ENCODE results near the gene B3GALT5.

- no peak for TF ChIP-seq FOS (IDR thresholded peaks at IDR 0.05; ENCODE audit: low read depth, low read length)
- TF ChIP-seq POLR2A (IDR thresholded peaks at IDR 0.05; ENCODE audit: low read depth, low read length): no peak
- no peak for TF ChIP-seq ELK1 (IDR thresholded peaks at IDR 0.05; ENCODE audit: borderline replicate concordance, low read depth, low read length)
- no peak for TF ChIP-seq USF2 (IDR thresholded peaks at IDR 0.05; ENCODE audit: low read depth, low read length)
- TF ChIP-seq CTCF (conservative IDR thresholded peaks at IDR 0.05; ENCODE audit: low read depth, low read length): no peak
- no peak for TF ChIP-seq MAZ (IDR thresholded peaks at IDR 0.05; ENCODE audit: borderline replicate concordance, low read depth, low read length)
- TF ChIP-seq CEBPB (IDR thresholded peaks at IDR 0.05; ENCODE audit: low read depth, low read length): no peak
- TF ChIP-seq RCOR1 (IDR thresholded peaks at IDR 0.05; ENCODE audit: insufficient replicate concordance, low read length): no peak
- TF ChIP-seq RAD21 (IDR thresholded peaks at IDR 0.05; ENCODE audit: low read length): no peak
- no peak for TF ChIP-seq SMC3 (IDR thresholded peaks at IDR 0.05; ENCODE audit: low read depth, low read length)
These were observed 101.6 kb downstream of the B3GALT5 start for GRCh38 chr21:39714331-39714730.
